ENCODE results near the gene CUX1.

The CUX1 gene

DNA sequence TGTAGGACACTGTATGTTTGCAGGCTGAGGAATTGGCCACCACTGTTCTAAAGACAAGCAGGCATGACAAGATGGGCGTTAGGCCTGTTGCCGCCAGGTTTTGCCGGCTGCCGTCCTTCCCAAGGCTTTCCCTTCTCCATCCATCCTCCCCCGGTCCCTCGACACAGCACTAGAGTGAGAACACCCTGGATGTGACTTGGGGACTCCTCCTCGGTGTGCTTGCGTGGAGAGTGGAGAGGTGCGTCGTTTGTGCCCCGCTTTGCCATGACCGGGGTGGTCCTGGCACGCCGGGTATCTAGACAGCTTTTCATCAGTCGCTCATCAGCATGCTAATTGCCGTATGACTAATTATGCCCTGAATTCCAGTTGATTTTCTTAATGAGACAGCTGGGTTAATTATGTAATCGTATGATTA is 262.6 kb downstream of the CUX1 start:
- no peak for TF ChIP-seq EP300 (IDR thresholded peaks at IDR 0.05; ENCODE audit: borderline replicate concordance)

DNA sequence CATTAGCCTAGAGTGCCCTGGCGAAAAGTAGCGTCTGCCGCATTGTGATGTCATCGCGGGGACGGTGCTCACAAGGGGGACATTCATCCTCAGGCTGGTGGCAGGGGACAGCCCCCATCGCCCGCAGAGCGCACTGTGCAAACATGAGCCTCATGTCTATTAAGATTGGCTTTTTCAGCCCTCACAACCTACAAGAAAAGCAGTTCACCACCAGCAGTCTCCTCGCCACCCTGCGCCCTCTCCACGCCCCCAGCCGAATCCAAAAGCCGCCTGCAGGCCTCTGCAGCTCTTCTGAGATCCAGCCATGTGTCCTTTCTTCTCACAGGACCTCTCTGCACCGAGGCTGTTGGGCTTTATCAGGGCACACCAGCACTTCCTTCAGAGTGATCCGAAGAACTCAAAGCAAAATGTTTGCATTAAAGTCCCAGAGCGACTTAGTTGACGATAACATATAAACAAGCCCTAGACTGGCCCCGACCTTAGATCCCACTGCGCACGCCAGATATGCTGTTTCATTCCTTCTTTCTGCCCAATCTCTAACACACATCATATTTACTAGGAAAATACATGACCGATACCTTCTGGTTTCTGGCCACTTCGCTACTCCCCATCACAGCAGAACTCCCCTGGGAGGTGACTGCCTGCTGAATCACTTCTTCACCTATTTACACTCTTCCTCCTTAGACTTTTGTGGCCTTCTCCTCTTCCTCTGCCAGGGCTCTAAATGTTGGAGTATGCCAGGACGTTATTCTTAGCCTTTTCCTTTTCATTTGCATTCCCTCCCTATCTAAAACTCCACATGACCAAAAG is 263.2 kb downstream of the CUX1 start:
- TF ChIP-seq FOXM1 (IDR thresholded peaks at IDR 0.05; ENCODE audit: borderline replicate concordance, low read depth) (no peak), TEAD4 (IDR thresholded peaks at IDR 0.05) (no peak), NFIC (IDR thresholded peaks at IDR 0.05) (no peak), TAF1 (IDR thresholded peaks at IDR 0.05; ENCODE audit: low read depth) (no peak), EP300 (IDR thresholded peaks at IDR 0.05; ENCODE audit: borderline replicate concordance) (no peak), CREB1 (IDR thresholded peaks at IDR 0.05; ENCODE audit: low read depth) (no peak), EGR1 (IDR thresholded peaks at IDR 0.05) (no peak), ZBTB7A (IDR thresholded peaks at IDR 0.05; ENCODE audit: low read depth) (no peak), TCF12 (IDR thresholded peaks at IDR 0.05; ENCODE audit: low read depth) (no peak), YY1 (IDR thresholded peaks at IDR 0.05; ENCODE audit: low read depth) (no peak), RAD21 (IDR thresholded peaks at IDR 0.05; ENCODE audit: low read depth) (no peak), CEBPB (IDR thresholded peaks at IDR 0.05) (no peak)
- TF ChIP-seq, protein P1, sequence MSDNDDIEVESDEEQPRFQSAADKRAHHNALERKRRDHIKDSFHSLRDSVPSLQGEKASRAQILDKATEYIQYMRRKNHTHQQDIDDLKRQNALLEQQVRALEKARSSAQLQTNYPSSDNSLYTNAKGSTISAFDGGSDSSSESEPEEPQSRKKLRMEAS (IDR thresholded peaks at IDR 0.05): no peak
- TF ChIP-seq, protein P2, sequence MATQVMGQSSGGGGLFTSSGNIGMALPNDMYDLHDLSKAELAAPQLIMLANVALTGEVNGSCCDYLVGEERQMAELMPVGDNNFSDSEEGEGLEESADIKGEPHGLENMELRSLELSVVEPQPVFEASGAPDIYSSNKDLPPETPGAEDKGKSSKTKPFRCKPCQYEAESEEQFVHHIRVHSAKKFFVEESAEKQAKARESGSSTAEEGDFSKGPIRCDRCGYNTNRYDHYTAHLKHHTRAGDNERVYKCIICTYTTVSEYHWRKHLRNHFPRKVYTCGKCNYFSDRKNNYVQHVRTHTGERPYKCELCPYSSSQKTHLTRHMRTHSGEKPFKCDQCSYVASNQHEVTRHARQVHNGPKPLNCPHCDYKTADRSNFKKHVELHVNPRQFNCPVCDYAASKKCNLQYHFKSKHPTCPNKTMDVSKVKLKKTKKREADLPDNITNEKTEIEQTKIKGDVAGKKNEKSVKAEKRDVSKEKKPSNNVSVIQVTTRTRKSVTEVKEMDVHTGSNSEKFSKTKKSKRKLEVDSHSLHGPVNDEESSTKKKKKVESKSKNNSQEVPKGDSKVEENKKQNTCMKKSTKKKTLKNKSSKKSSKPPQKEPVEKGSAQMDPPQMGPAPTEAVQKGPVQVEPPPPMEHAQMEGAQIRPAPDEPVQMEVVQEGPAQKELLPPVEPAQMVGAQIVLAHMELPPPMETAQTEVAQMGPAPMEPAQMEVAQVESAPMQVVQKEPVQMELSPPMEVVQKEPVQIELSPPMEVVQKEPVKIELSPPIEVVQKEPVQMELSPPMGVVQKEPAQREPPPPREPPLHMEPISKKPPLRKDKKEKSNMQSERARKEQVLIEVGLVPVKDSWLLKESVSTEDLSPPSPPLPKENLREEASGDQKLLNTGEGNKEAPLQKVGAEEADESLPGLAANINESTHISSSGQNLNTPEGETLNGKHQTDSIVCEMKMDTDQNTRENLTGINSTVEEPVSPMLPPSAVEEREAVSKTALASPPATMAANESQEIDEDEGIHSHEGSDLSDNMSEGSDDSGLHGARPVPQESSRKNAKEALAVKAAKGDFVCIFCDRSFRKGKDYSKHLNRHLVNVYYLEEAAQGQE (IDR thresholded peaks at IDR 0.05; ENCODE audit: low read depth): no peak
- TF ChIP-seq, protein P3, sequence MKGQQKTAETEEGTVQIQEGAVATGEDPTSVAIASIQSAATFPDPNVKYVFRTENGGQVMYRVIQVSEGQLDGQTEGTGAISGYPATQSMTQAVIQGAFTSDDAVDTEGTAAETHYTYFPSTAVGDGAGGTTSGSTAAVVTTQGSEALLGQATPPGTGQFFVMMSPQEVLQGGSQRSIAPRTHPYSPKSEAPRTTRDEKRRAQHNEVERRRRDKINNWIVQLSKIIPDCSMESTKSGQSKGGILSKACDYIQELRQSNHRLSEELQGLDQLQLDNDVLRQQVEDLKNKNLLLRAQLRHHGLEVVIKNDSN (IDR thresholded peaks at IDR 0.05): no peak

DNA sequence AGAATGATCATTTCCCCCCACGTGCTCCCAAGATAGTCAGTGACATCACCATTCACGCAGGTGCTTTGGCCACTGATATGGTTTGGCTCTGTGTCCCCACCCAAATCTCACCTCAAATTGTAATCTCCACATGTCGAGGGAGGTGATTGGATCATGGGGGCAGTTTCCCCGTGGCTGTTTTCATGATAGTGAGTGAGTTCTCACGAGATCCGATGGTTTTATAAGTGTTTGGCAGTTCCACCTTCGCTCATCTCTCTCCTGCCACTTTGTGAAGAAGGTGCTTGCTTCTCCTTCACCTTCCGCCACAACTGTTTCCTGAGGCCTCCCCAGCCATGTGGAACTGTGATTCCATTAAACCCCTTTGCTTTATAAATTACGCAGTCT is 263.8 kb downstream of the CUX1 start:
- TF ChIP-seq RAD21 (IDR thresholded peaks at IDR 0.05; ENCODE audit: low read depth) (no peak), NFIC (IDR thresholded peaks at IDR 0.05) (no peak), TCF12 (IDR thresholded peaks at IDR 0.05; ENCODE audit: low read depth) (no peak), ZBTB7A (IDR thresholded peaks at IDR 0.05; ENCODE audit: low read depth) (no peak), CREB1 (IDR thresholded peaks at IDR 0.05; ENCODE audit: low read depth) (no peak), TEAD4 (IDR thresholded peaks at IDR 0.05) (no peak), EP300 (IDR thresholded peaks at IDR 0.05; ENCODE audit: borderline replicate concordance) (no peak), CEBPB (IDR thresholded peaks at IDR 0.05) (no peak), TAF1 (IDR thresholded peaks at IDR 0.05; ENCODE audit: low read depth) (no peak)
- TF ChIP-seq, protein P3 (IDR thresholded peaks at IDR 0.05): no peak

DNA sequence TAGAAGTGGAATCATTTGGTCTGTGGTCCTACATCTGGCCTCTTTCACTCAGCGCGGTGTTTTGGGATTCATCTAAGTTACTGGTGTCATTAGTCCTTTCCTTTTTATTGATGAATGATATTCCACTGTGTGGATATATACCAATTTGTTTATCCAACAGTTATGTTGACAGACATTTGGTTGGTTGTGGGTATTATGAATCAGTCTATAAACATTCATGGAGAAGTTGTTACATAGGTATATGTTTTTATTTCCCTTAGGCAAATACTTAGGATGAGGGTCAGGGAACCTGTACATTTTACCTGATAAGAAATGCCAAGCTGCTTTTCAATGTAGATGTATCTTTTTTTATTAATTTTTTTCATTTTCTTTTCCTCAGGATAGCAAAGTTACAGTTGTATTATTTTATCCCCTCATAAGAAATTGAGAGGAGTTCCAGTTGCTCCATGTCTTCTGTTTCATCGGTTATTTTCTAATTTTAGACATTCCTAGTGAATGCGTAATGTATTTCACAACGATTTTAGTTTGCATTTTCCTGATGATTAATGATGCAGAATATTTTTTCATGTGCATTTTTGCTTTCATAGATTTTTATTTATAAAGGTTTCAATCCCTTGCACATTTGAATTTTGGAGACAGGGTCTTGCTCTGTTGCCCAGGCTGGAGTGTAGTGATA is 265.4 kb downstream of the CUX1 start:
- TF ChIP-seq TCF12 (IDR thresholded peaks at IDR 0.05; ENCODE audit: low read depth): no peak
- no peak for TF ChIP-seq TEAD4 (IDR thresholded peaks at IDR 0.05)

DNA sequence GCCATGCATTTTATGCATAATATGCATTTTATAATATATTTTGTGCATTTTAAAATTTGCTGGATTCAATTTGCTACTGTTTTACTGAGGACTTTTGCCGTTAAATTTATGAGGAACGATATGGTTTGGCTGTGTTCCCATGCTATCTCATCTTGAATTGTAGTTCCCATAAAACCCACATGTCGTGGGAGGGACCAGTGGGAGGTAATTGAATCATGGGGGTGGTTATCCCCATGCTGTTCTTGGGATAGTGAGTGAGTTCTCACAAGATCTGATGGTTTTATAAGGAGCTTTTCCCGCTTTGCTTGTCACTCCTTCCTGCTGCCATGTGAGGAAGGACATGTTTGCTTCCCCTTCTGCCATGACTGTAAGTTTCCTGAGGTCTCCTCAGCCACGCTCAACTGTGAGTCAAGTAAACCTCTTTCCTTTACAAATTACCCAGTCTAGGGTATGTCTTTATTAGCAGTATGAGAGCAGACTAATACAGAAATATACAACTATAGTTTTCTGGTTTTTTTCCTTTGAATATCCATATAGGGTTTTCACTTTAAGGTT is 267.9 kb downstream of the CUX1 start:
- TF ChIP-seq NFIC (IDR thresholded peaks at IDR 0.05) (no peak), CREB1 (IDR thresholded peaks at IDR 0.05; ENCODE audit: low read depth) (no peak), TEAD4 (IDR thresholded peaks at IDR 0.05) (no peak), TAF1 (IDR thresholded peaks at IDR 0.05; ENCODE audit: low read depth) (no peak), YY1 (IDR thresholded peaks at IDR 0.05; ENCODE audit: low read depth) (no peak), CEBPB (IDR thresholded peaks at IDR 0.05) (no peak), EP300 (IDR thresholded peaks at IDR 0.05; ENCODE audit: borderline replicate concordance) (no peak)
- TF ChIP-seq, protein P2 (IDR thresholded peaks at IDR 0.05; ENCODE audit: low read depth): no peak
- TF ChIP-seq, protein P3 (IDR thresholded peaks at IDR 0.05): no peak
- TF ChIP-seq, protein P1 (IDR thresholded peaks at IDR 0.05): no peak
